HEK293T (cell line): ENCODE measurements around the gene ALPK1.

Source experiments
- CTCF ChIA-PET: fragments of 350-600 bp; formaldehyde crosslinking; extraction: SDS; loops from one replicate; lab custom pipeline; 2021; ENCODE audit warnings: antibody characterized with exemption, inconsistent platforms; lab: Yijun Ruan, JAX
- POLR2A ChIA-PET: fragments of 350-600 bp; formaldehyde crosslinking; extraction: SDS; loops from one replicate; lab custom pipeline; 2020; ENCODE audit warnings: antibody characterized with exemption, inconsistent platforms; lab: Yijun Ruan, JAX
- DNase-seq: peaks from one replicate; pipeline ENCODE4 v3.0.0; 2012; ENCODE audit warnings: mixed read lengths; ENCODE audit errors: extremely low spot score
- ARNT ChIP-seq: fragments of 450-650 bp; IDR thresholded peaks from 2 replicates; pipeline ENCODE4 v1.6.1; 2017; ENCODE audit warnings: mild to moderate bottlenecking
- BHLHE40 ChIP-seq: fragments of 450-650 bp; IDR thresholded peaks from 2 replicates; pipeline ENCODE4 v1.6.1; 2016; ENCODE audit warnings: mild to moderate bottlenecking, moderate library complexity, borderline replicate concordance
- CTBP1 ChIP-seq: fragments of 450-650 bp; IDR thresholded peaks from 2 replicates; pipeline ENCODE4 v1.6.1; 2016; ENCODE audit warnings: borderline replicate concordance
- ELF4 ChIP-seq: fragments of 450-650 bp; IDR thresholded peaks from 2 replicates; pipeline ENCODE4 v1.6.1; 2017; ENCODE audit warnings: antibody characterized with exemption
- FOXA1 ChIP-seq: fragments of 450-650 bp; IDR thresholded peaks from 2 replicates; pipeline ENCODE4 v1.6.1; 2016; ENCODE audit warnings: mild to moderate bottlenecking
- FOXK2 ChIP-seq: fragments of 450-650 bp; IDR thresholded peaks from 2 replicates; pipeline ENCODE4 v1.6.1; 2016; ENCODE audit warnings: mild to moderate bottlenecking
- FOXM1 ChIP-seq: fragments of 450-650 bp; IDR thresholded peaks from 2 replicates; pipeline ENCODE4 v1.6.1; 2017; ENCODE audit warnings: mild to moderate bottlenecking, borderline replicate concordance
- HDGF ChIP-seq: fragments of 450-650 bp; IDR thresholded peaks from 2 replicates; pipeline ENCODE4 v1.6.1; 2017; ENCODE audit warnings: antibody characterized with exemption, borderline replicate concordance
- L3MBTL2 ChIP-seq: fragments of 450-650 bp; conservative IDR thresholded peaks from 2 replicates; pipeline ENCODE4 v1.6.1; 2016; ENCODE audit warnings: mild to moderate bottlenecking
- LEF1 ChIP-seq: fragments of 450-650 bp; IDR thresholded peaks from 2 replicates; pipeline ENCODE4 v1.6.1; 2017; ENCODE audit warnings: mild to moderate bottlenecking, borderline replicate concordance
- NFRKB ChIP-seq: fragments of 450-650 bp; IDR thresholded peaks from 2 replicates; pipeline ENCODE4 v1.6.1; 2016; ENCODE audit warnings: mild to moderate bottlenecking, moderate library complexity
- PKNOX1 ChIP-seq: fragments of 450-650 bp; IDR thresholded peaks from 2 replicates; pipeline ENCODE4 v1.6.1; 2016
- SP1 ChIP-seq: fragments of 450-650 bp; IDR thresholded peaks from 2 replicates; pipeline ENCODE4 v1.6.1; 2017
- SUZ12 ChIP-seq: fragments of 450-650 bp; IDR thresholded peaks from 2 replicates; pipeline ENCODE4 v1.6.1; 2016; ENCODE audit warnings: mild to moderate bottlenecking
- TARDBP ChIP-seq: fragments of 450-650 bp; IDR thresholded peaks from 2 replicates; pipeline ENCODE4 v1.6.1; 2016
- ZNF384 ChIP-seq: fragments of 450-650 bp; IDR thresholded peaks from 2 replicates; pipeline ENCODE4 v1.6.1; 2016

ALPK1 gene

GRCh38 chr4:112357897-112358296 is 60.7 kb downstream of the ALPK1 start:
- DNase-seq, result no peak

GRCh38 chr4:112358415-112358814 is 61.2 kb downstream of the ALPK1 start:
- POLR2A ChIA-PET, result no interaction called here

More at GRCh38 chr4:112357897-112358296, 60.7 kb downstream of the ALPK1 start:
- ChIA-PET POLR2A (no interaction called here), CTCF (no interaction called here)
- TF ChIP-seq TARDBP (no peak), HDGF (no peak), CTBP1 (no peak), SP1 (no peak), ELF4 (no peak), ZNF384 (no peak), LEF1 (no peak), FOXA1 (no peak), ARNT (no peak), NFRKB (no peak), PKNOX1 (no peak)

GRCh38 chr4:112358952-112359749 is 62.0 kb downstream of the ALPK1 start:
- POLR2A ChIA-PET, result no interaction called here
- DNase-seq, result no peak
- CTCF ChIA-PET, result no interaction called here
- TF ChIP-seq L3MBTL2, result no peak

More at GRCh38 chr4:112358415-112358814, 61.2 kb downstream of the ALPK1 start:
- TF ChIP-seq NFRKB (no peak), CTBP1 (no peak), HDGF (no peak), PKNOX1 (no peak), FOXM1 (no peak), LEF1 (no peak), ZNF384 (no peak)
- CTCF ChIA-PET, result no interaction called here
- DNase-seq, result no peak

- TF ChIP-seq HDGF (no peak), SUZ12 (no peak), NFRKB (no peak), ARNT (no peak), TARDBP (no peak), CTBP1 (no peak), L3MBTL2 (no peak), ZNF384 (no peak), ELF4 (no peak), FOXA1 (no peak), SP1 (no peak), FOXK2 (no peak), PKNOX1 (no peak), BHLHE40 (no peak), LEF1 (no peak), FOXM1 (no peak)
- CTCF ChIA-PET, result no interaction called here
- POLR2A ChIA-PET, result no interaction called here
- DNase-seq, result no peak
Observed at GRCh38 chr4:112361181-112361791, 64.1 kb downstream of the ALPK1 start.

GRCh38 chr4:112370466-112370865 is 73.3 kb downstream of the ALPK1 start:
- TF ChIP-seq L3MBTL2, result no peak
- no peak for TF ChIP-seq PKNOX1
- TF ChIP-seq SP1, result no peak
- TF ChIP-seq NFRKB, result no peak
- no peak for TF ChIP-seq ARNT
- CTCF ChIA-PET, result no interaction called here
- POLR2A ChIA-PET, result no interaction called here
- no peak for DNase-seq

- no peak for DNase-seq
- CTCF ChIA-PET, result no interaction called here
- POLR2A ChIA-PET, result no interaction called here
- TF ChIP-seq LEF1 (no peak), BHLHE40 (no peak), PKNOX1 (no peak)
Observed at GRCh38 chr4:112371361-112371760, 74.2 kb downstream of the ALPK1 start.
